ENCODE measurements around the gene VARS1. TPM values are rescaled to one million over a fixed set of nuclear protein-coding genes. Genes with fewer than 3 reads are reported as not detected.
"Not testable (repeated sequence)": the region's sequence is repeated elsewhere in the genome, so short reads cannot be mapped to it uniquely, and the experiment has no call there.

Gene VARS1
- total and polyA plus RNA-seq, 7 donors: 6.0 to 50.9 (median 25.0) TPM

GRCh38 chr6:31826793-31827285 lies 31.3 kb upstream of the VARS1 start:
- Histone ChIP-seq H3K4me1 (peaks cover 0 to 44% (median 43%) of the 10 kb centered on the region in 4 donors), H3K36me3 (no peaks in the 10 kb centered on the region), H3K27ac (peak overlapping the region; percentile 86 to 98 (median 95)), H3K9me3 (no peaks in the 10 kb centered on the region), H3K27me3 (no peaks in the 10 kb centered on the region), H3K4me3 (peak overlapping the region; percentile 21 to 74 (median 68))
- intact Hi-C loops (cut with DNase I): loop anchor here (1.0 to 10.0 kb wide), 3 partner anchors 162 to 1212 kb away; partner anchors contain the start of genes AGPAT1, MRPS18B, PPP1R10 and RNF5
- WGBS, 2 donors: 1 to 2% methylated on average over 13 of the region's 13 CpGs
- TF ChIP-seq CTCF (IDR thresholded peaks at IDR 0.05): no peak
- TF ChIP-seq POLR2AphosphoS5 (IDR thresholded peaks at IDR 0.05): peak; percentile 23 to 90 (median 66)
- peak in 1 of 2 donors; percentile 49 for TF ChIP-seq POLR2A (IDR thresholded peaks at IDR 0.05)
- TF ChIP-seq EP300 (IDR thresholded peaks at IDR 0.05): no peak
- peak; percentile 97 for DNase-seq

- Histone ChIP-seq H3K9me3 (no peaks in the 10 kb centered on the region), H3K27ac (peak overlapping the region; percentile 86 to 98 (median 95)), H3K4me1 (peaks cover 0 to 42% (median 40%) of the 10 kb centered on the region in 4 donors), H3K4me3 (no peak overlapping the region), H3K36me3 (no peaks in the 10 kb centered on the region), H3K27me3 (no peaks in the 10 kb centered on the region)
- no peak for DNase-seq
- TF ChIP-seq POLR2AphosphoS5 (IDR thresholded peaks at IDR 0.05) (no peak), EP300 (IDR thresholded peaks at IDR 0.05) (no peak), CTCF (IDR thresholded peaks at IDR 0.05) (no peak), POLR2A (IDR thresholded peaks at IDR 0.05) (no peak)
- WGBS, 2 donors: 21 to 66% methylated on average over 4 of the region's 4 CpGs
- intact Hi-C loops (cut with DNase I): loop anchor here (10.0 kb wide), 2 partner anchors 349 to 1211 kb away; partner anchors contain the start of genes AGPAT1, MRPS18B, PPP1R10 and RNF5
Observed at GRCh38 chr6:31825553-31825952, 30.0 kb upstream of the VARS1 start.

GRCh38 chr6:31823592-31824196 lies 28.1 kb upstream of the VARS1 start:
- peak overlapping the region; percentile 93 to 98 (median 95) for H3K27ac ChIP-seq
- not testable (repeated sequence) for DNase-seq, H3K27me3 ChIP-seq, H3K36me3 ChIP-seq, H3K9me3 ChIP-seq, H3K4me3 ChIP-seq
- peaks cover 0 to 58% (median 57%) of the 10 kb centered on the region in 4 donors for H3K4me1 ChIP-seq
- WGBS, 2 donors: 87% methylated on average over 9 of the region's 9 CpGs
- intact Hi-C loops (cut with DNase I): loop anchor here (10.0 kb wide), 2 partner anchors 351 to 1209 kb away; partner anchors contain the start of genes AGPAT1, MRPS18B, PPP1R10 and RNF5

- Histone ChIP-seq H3K9me3 (no peaks in the 10 kb centered on the region), H3K27ac (peak overlapping the region; percentile 93 to 98 (median 95)), H3K27me3 (no peaks in the 10 kb centered on the region), H3K4me1 (peaks cover 0 to 72% (median 69%) of the 10 kb centered on the region in 4 donors), H3K36me3 (no peaks in the 10 kb centered on the region), H3K4me3 (peak overlapping the region; percentile 45 to 61 (median 50))
- WGBS, 2 donors: 1 to 2% methylated on average over 25 of the region's 25 CpGs
- DNase-seq: peak; percentile 97
- TF ChIP-seq POLR2AphosphoS5 (IDR thresholded peaks at IDR 0.05) (peak; percentile 88 to 97 (median 94)), CTCF (IDR thresholded peaks at IDR 0.05) (no peak), EP300 (IDR thresholded peaks at IDR 0.05) (peak in 1 of 4 donors; percentile 28), POLR2A (IDR thresholded peaks at IDR 0.05) (peak; percentile 74 to 76)
- intact Hi-C loops (cut with DNase I): loop anchor here (1.0 to 10.0 kb wide), 3 partner anchors 16 to 1207 kb away; partner anchors contain the start of genes AGPAT1, LSM2, MRPS18B and PPP1R10
Observed at GRCh38 chr6:31822036-31822821, 26.7 kb upstream of the VARS1 start.

All from sigmoid colon (tissue), 7 donors.